ENCODE measurements around the gene ZMYND8.

The ZMYND8 gene

DNA sequence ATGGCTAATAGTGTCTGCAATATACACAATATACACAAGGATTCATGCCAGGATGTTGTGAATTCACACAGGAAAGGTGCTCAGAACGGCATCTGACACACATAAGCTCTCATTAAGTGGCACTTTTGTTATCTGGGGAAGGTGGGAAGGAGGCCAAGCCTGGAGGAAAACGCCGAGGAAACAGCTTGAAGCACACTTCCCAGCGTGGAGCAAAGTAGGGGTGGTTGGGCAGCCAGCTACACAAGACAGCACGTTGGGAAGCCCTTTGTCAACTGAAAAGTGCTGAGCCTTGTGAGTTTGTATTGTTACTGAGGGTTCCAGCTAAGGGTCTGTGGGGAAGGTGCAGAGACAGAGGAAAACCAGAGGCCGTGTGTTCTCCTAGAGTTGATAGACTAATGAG is 181.0 kb downstream of the ZMYND8 start:
- no peak overlapping the region for H3K4me3 ChIP-seq (ENCODE audit: control insufficient read depth, low read depth, low read length)
- no peak for DNase-seq (ENCODE audit: low read depth)
- TF ChIP-seq, protein P1, sequence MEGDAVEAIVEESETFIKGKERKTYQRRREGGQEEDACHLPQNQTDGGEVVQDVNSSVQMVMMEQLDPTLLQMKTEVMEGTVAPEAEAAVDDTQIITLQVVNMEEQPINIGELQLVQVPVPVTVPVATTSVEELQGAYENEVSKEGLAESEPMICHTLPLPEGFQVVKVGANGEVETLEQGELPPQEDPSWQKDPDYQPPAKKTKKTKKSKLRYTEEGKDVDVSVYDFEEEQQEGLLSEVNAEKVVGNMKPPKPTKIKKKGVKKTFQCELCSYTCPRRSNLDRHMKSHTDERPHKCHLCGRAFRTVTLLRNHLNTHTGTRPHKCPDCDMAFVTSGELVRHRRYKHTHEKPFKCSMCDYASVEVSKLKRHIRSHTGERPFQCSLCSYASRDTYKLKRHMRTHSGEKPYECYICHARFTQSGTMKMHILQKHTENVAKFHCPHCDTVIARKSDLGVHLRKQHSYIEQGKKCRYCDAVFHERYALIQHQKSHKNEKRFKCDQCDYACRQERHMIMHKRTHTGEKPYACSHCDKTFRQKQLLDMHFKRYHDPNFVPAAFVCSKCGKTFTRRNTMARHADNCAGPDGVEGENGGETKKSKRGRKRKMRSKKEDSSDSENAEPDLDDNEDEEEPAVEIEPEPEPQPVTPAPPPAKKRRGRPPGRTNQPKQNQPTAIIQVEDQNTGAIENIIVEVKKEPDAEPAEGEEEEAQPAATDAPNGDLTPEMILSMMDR (conservative IDR thresholded peaks at IDR 0.05; ENCODE audit: control insufficient read depth, insufficient read depth, low read depth, low read length) = no peak

DNA sequence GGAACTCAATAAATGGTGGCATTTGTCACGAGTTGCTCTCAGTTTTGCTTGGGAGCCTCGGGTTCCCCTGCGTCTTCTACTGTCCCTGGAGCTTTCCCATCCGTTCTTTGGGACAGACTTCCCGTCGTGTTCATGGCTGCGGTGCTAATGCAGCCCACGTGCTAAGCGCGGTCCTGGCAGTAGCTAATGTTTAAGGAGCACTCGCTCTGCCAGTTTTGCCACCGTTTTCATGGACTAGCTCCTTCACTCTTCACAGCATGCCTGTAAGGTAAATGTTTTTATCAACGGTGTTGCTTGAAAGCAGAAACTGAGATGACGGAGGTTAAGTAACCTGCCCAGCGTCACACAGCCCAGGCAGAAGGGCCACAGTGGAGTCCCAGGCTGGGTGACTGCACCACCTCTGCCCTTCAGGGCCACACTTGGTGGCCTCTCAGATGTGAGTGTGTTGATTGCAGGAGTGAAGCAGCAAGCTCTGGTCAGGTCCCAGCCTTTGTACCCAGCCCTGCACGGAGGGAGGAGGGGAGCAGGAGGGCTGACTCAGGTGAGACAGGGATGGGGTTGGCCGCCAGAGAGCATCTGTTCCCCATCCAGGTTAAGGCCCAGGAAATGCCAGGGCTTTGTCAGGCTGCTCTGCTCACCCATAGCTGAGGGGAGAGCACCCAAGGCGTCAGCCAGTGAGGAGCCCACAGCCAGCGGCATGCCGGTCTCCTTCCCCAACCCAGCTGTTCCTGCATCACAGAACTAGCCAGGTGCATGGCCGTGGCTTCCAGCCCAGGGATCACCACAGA is 181.8 kb downstream of the ZMYND8 start:
- H3K4me3 ChIP-seq (ENCODE audit: control insufficient read depth, low read depth, low read length) = no peak overlapping the region
- DNase-seq (ENCODE audit: low read depth) = no peak
- TF ChIP-seq, protein P1 (conservative IDR thresholded peaks at IDR 0.05; ENCODE audit: control insufficient read depth, insufficient read depth, low read depth, low read length) = no peak

DNA sequence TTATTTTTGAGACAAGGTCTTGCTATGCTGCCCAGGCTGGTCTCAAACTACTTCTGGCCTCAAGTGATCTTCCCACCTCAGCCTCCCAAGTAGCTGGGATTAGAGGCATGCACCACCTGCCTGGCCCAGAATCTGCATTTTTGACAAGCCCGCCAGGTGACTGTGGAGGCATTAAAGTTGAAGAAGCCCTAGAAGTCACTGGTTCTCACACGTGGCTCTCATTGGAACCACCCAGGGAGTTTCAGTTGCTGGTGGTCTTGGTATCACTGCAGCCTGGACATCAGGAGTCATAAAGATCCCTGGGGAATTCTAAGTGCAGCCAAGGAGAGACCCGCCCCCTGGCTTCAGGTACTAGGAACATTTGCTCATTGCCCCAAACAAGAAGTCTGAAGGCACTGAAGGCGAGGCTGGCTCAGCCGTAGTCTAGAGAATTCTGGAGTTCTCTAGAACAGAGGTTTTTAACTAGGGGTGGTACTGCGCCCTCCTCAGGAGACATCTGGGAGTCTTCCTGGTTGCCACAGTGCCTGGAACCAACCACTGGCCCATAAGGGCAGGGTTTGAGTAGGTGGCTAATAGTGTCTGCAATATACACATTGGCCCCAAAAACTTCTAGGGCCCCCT is 182.8 kb downstream of the ZMYND8 start:
- no peak for DNase-seq (ENCODE audit: low read depth)
- H3K4me3 ChIP-seq (ENCODE audit: control insufficient read depth, low read depth, low read length) = no peak overlapping the region
- TF ChIP-seq, protein P1 (conservative IDR thresholded peaks at IDR 0.05; ENCODE audit: control insufficient read depth, insufficient read depth, low read depth, low read length) = no peak

DNA sequence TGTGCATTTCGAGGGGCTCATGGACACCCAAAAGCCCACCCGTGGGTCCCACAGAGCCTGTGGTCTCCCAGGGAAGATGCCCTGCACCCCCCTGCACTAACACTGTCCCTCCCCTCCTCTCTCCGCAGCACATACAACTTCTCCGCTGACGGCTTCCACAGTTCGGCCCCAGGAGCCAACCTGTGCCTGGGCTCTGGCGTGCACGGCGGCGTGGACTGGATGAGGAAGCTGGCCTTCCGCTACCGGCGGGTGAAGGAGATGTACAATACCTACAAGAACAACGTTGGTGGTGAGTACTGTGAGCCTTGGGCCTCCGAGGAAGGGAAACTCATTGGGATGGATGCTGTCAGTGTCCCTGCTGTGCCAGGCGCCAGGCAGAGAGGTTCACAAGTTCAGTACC is 183.9 kb downstream of the ZMYND8 start:
- no peak overlapping the region for H3K4me3 ChIP-seq (ENCODE audit: control insufficient read depth, low read depth, low read length)
- TF ChIP-seq, protein P1 (conservative IDR thresholded peaks at IDR 0.05; ENCODE audit: control insufficient read depth, insufficient read depth, low read depth, low read length) = no peak
- DNase-seq (ENCODE audit: low read depth) = no peak

DNA sequence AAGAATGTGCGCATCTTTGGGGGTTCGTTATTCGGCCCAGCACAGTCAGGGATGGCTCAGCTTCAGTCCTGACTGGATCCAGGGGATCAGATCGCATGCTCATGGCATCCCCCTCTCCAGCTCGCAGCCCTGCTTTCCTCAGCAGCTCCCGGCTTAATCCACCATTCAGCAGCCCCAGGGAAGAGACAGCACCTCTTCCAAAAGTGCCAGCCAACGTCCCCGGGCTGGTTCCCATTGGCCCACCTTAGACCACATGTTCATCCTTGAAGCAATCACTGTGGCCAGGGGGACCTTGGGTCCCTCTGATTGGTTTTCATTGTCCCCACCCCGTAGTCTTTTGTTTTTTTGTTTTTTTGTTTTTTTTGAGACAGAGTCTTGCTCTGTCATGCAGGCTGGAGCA is 188.7 kb downstream of the ZMYND8 start:
- TF ChIP-seq, protein P1 (conservative IDR thresholded peaks at IDR 0.05; ENCODE audit: control insufficient read depth, insufficient read depth, low read depth, low read length) = no peak
- DNase-seq (ENCODE audit: low read depth) = no peak
- H3K4me3 ChIP-seq (ENCODE audit: control insufficient read depth, low read depth, low read length) = no peak overlapping the region

DNA sequence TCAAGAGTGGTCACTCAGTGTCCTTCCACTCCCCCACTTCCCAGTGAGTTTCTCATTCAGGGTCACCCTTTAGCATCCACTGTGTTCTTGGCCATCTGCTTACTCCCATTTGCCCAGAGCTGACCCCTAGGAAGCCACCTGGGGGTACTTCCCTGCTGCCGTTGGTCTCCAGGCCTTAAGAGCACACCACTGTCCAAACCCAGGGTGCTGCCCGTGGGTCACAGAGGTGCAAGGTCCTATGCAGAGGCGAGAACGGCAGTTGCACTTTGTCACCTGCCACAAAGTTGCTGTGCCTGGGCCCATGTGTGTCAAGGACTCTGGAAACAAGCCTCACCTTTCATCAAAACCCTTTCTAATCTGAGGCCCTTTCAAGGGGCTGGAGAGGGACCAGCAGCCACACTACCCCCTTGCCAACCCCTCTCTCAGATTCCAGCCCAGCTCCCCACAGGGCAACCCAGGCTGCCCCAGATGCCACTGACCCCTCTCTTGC is 191.1 kb downstream of the ZMYND8 start:
- TF ChIP-seq, protein P1 (conservative IDR thresholded peaks at IDR 0.05; ENCODE audit: control insufficient read depth, insufficient read depth, low read depth, low read length) = no peak
- DNase-seq (ENCODE audit: low read depth) = no peak
- no peak overlapping the region for H3K4me3 ChIP-seq (ENCODE audit: control insufficient read depth, low read depth, low read length)
